PC-3 (cell line): Measurements from ENCODE around the gene SIT1. TPM values are rescaled to one million over a fixed set of nuclear protein-coding genes. Genes with fewer than 3 reads are reported as not detected.

Experiments
- ATAC-seq: fragments of 200-7000 bp; cut with Tn5 transposase; 2 replicates; pipeline ENCODE4 v1.9.1; 2020; ENCODE audit warnings: mild to moderate bottlenecking, moderate library complexity
- BruUV-seq: library from RNA; stranded (reverse); fragments of 400-500 nt; replicated peaks from 2 replicates; lab custom pipeline; 2021; lab: Mats Ljungman, UMichigan
- CTCF ChIA-PET: fragments of 300-600 bp; sonication (Branson Sonifier 250); formaldehyde crosslinking; loops from one replicate; lab custom pipeline; 2022; ENCODE audit warnings: antibody characterized with exemption; lab: Charles Lee
- POLR2A ChIA-PET: fragments of 300-600 bp; sonication (Branson Sonifier 250); formaldehyde crosslinking; loops from one replicate; lab custom pipeline; 2022; ENCODE audit warnings: antibody characterized with exemption; ENCODE audit not compliant: unreplicated experiment; lab: Charles Lee
- DNase-seq: peaks from one replicate; pipeline ENCODE4 v3.0.0-alpha.2; 2015
- H2AFZ ChIP-seq: fragments of 300-600 bp; sonication (generic); 2 replicates; pipeline ENCODE4 v1.6.0; 2016; ENCODE audit warnings: antibody characterized with exemption, low read length
- H3F3A ChIP-seq: fragments of 300-600 bp; sonication (generic); one replicate; pipeline ENCODE4 v1.6.0; 2017; ENCODE audit warnings: antibody characterized with exemption, low read length, control low read depth, mild to moderate bottlenecking; ENCODE audit not compliant: unreplicated experiment
- H3K27ac ChIP-seq: fragments of 300-600 bp; sonication (generic); 2 replicates; pipeline ENCODE4 v1.5.1; 2016; ENCODE audit warnings: mild to moderate bottlenecking, low read length
- H3K27me3 ChIP-seq: fragments of 300-600 bp; sonication (generic); 2 replicates; pipeline ENCODE4 v1.6.1; 2016; ENCODE audit warnings: low read length, mixed read lengths
- H3K36me3 ChIP-seq: fragments of 300-600 bp; sonication (generic); 2 replicates; pipeline ENCODE4 v1.6.1; 2016; ENCODE audit warnings: low read depth, mixed run types, low read length, mixed read lengths
- H3K4me1 ChIP-seq: fragments of 300-600 bp; sonication (generic); 2 replicates; pipeline ENCODE4 v1.5.1; 2016; ENCODE audit warnings: low read length; ENCODE audit not compliant: insufficient read depth
- H3K4me2 ChIP-seq: fragments of 300-600 bp; sonication (generic); 2 replicates; pipeline ENCODE4 v1.6.0; 2016; ENCODE audit warnings: low read length
- H3K4me3 ChIP-seq: fragments of 300-600 bp; sonication (generic); 2 replicates; pipeline ENCODE4 v1.5.1; 2016; ENCODE audit warnings: mild to moderate bottlenecking, low read length, mixed read lengths
- H3K79me2 ChIP-seq: fragments of 300-600 bp; sonication (generic); 2 replicates; pipeline ENCODE4 v1.6.1; 2017; ENCODE audit warnings: low read length, mixed read lengths
- H3K9ac ChIP-seq: fragments of 300-600 bp; sonication (generic); 2 replicates; pipeline ENCODE4 v1.6.0; 2016; ENCODE audit warnings: mild to moderate bottlenecking, low read length
- H3K9me2 ChIP-seq: fragments of 300-600 bp; sonication (generic); replicated peaks from 2 replicates; pipeline ENCODE4 v1.6.1; 2016; ENCODE audit warnings: mixed run types, low read length, mixed read lengths
- H3K9me3 ChIP-seq: fragments of 300-600 bp; sonication (generic); 2 replicates; pipeline ENCODE4 v1.6.1; 2016; ENCODE audit warnings: low read length, mixed read lengths
- H4K20me1 ChIP-seq: fragments of 300-600 bp; sonication (generic); 2 replicates; pipeline ENCODE4 v1.6.1; 2016; ENCODE audit warnings: low read length, mixed read lengths
- EZH2 ChIP-seq: fragments of 300-600 bp; sonication (generic); IDR thresholded peaks from one replicate; pipeline ENCODE4 v1.6.1; 2017; ENCODE audit warnings: antibody characterized with exemption, mild to moderate bottlenecking, low read length; ENCODE audit not compliant: unreplicated experiment
- EZH2phosphoT487 ChIP-seq: fragments of 300-600 bp; sonication (generic); IDR thresholded peaks from 2 replicates; pipeline ENCODE4 v1.6.1; 2018; ENCODE audit warnings: mild to moderate bottlenecking, antibody characterized with exemption, low read length, borderline replicate concordance
- intact Hi-C: fragments of 100-400 bp; cut with micrococcal nuclease; formaldehyde crosslinking; loops from 2 replicates; pipeline ENCODE4 v1.9.0; 2023
- total RNA-seq: library from RNA; depleted of rRNA; stranded (reverse); fragments of >200 nt; gene quantifications from 2 replicates; pipeline ENCODE4 v1.2.3, GENCODE V29; 2014
- TF ChIP-seq, protein P1 (sequence below): fragments of 300-600 bp; sonication (generic); conservative IDR thresholded peaks from 2 replicates; pipeline ENCODE4 v1.5.1; 2017; ENCODE audit warnings: antibody characterized with exemption, low read depth, mild to moderate bottlenecking, low read length

The SIT1 gene
- total RNA-seq, 1 experiment from 2014 or later, result not detected

DNA sequence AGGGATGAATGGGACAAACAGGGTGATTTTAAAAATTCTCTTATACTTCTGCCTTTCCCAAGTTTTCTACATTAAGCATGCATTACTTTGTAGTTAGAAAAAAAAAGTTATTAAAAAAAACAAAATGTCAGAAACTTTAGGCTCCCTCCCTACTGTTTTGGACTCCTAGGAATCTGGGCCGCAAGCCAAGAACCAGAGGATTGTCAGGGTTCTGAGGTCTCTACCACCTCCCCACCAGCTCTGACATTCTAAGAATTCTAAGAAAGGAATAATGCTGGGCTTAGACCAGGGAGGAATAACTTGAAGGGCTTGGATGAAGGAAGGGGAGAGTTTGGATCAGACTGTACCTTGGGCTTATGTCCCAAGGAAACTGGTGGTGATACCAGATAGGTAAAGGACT lies 15.3 kb upstream of the SIT1 start:
- H3K4me2 ChIP-seq, result no peak overlapping the region
- no peak overlapping the region for H3K27ac ChIP-seq
- H3K79me2 ChIP-seq, result peaks cover 16% of the 10 kb centered on the region

DNA sequence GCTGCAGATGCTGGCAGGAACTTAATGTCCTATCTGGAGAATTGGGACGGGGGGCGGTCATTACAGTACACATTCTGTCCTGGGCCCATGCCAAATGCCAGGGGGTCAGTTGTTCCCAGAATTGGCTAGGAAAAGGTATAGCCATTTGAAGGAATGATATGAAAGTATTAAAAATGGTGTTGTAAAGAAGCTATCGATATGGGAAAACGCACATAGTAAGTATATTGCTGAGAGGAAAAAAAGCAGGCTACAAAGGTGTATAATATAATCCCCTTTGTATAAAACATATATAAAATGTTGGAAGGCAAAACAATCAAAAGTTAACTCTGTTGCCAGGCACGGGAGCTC lies 14.7 kb upstream of the SIT1 start:
- intact Hi-C loops, result no loop called here
- H3K27me3 ChIP-seq, result no peaks in the 10 kb centered on the region
- BruUV-seq, result no TSS peak
- ATAC-seq, result no peak
- ChIA-PET POLR2A (no interaction called here), CTCF (interaction anchor here (1.7 kb wide), 1 partner anchor 63 kb away, joined by 6 read pairs; no protein-coding TSS in a partner anchor)
- peak overlapping the region; percentile 67 for H3K4me3 ChIP-seq
- H3K4me2 ChIP-seq, result peak overlapping the region; percentile 97
- peak overlapping the region; percentile 57; the same call in 1 of the 2 replicates for H3K27ac ChIP-seq
- peaks cover 22% of the 10 kb centered on the region for H3K79me2 ChIP-seq
- H4K20me1 ChIP-seq, result no peaks in the 10 kb centered on the region
- H3K9me2 ChIP-seq, result no peaks in the 10 kb centered on the region
- peaks cover 15% of the 10 kb centered on the region for H3K36me3 ChIP-seq
- H3K9ac ChIP-seq, result peak overlapping the region; percentile 73
- H3K4me1 ChIP-seq, result peaks cover 37% of the 10 kb centered on the region
- H3F3A ChIP-seq, result no peaks in the 10 kb centered on the region
- H2AFZ ChIP-seq, result peak overlapping the region; percentile 91
- no peaks in the 10 kb centered on the region for H3K9me3 ChIP-seq
- DNase-seq, result no peak
- TF ChIP-seq EZH2, result no peak
- TF ChIP-seq, protein P1, sequence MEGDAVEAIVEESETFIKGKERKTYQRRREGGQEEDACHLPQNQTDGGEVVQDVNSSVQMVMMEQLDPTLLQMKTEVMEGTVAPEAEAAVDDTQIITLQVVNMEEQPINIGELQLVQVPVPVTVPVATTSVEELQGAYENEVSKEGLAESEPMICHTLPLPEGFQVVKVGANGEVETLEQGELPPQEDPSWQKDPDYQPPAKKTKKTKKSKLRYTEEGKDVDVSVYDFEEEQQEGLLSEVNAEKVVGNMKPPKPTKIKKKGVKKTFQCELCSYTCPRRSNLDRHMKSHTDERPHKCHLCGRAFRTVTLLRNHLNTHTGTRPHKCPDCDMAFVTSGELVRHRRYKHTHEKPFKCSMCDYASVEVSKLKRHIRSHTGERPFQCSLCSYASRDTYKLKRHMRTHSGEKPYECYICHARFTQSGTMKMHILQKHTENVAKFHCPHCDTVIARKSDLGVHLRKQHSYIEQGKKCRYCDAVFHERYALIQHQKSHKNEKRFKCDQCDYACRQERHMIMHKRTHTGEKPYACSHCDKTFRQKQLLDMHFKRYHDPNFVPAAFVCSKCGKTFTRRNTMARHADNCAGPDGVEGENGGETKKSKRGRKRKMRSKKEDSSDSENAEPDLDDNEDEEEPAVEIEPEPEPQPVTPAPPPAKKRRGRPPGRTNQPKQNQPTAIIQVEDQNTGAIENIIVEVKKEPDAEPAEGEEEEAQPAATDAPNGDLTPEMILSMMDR, result no peak

More for the DNA sequence above, 15.3 kb upstream of the SIT1 start:
- TF ChIP-seq, protein P1, result no peak
- no peak for TF ChIP-seq EZH2
- no peak for TF ChIP-seq EZH2phosphoT487
- ChIA-PET CTCF (no interaction called here), POLR2A (no interaction called here)
- Histone ChIP-seq H3K27me3 (no peaks in the 10 kb centered on the region), H2AFZ (no peak overlapping the region), H4K20me1 (no peaks in the 10 kb centered on the region), H3K9me3 (no peaks in the 10 kb centered on the region), H3K36me3 (peaks cover 9% of the 10 kb centered on the region), H3K9me2 (no peaks in the 10 kb centered on the region), H3K9ac (no peak overlapping the region), H3K4me3 (no peak overlapping the region), H3K4me1 (peaks cover 35% of the 10 kb centered on the region), H3F3A (no peaks in the 10 kb centered on the region)
- DNase-seq (no peak), ATAC-seq (no peak)
- intact Hi-C loops, result no loop called here
- no TSS peak for BruUV-seq

DNA sequence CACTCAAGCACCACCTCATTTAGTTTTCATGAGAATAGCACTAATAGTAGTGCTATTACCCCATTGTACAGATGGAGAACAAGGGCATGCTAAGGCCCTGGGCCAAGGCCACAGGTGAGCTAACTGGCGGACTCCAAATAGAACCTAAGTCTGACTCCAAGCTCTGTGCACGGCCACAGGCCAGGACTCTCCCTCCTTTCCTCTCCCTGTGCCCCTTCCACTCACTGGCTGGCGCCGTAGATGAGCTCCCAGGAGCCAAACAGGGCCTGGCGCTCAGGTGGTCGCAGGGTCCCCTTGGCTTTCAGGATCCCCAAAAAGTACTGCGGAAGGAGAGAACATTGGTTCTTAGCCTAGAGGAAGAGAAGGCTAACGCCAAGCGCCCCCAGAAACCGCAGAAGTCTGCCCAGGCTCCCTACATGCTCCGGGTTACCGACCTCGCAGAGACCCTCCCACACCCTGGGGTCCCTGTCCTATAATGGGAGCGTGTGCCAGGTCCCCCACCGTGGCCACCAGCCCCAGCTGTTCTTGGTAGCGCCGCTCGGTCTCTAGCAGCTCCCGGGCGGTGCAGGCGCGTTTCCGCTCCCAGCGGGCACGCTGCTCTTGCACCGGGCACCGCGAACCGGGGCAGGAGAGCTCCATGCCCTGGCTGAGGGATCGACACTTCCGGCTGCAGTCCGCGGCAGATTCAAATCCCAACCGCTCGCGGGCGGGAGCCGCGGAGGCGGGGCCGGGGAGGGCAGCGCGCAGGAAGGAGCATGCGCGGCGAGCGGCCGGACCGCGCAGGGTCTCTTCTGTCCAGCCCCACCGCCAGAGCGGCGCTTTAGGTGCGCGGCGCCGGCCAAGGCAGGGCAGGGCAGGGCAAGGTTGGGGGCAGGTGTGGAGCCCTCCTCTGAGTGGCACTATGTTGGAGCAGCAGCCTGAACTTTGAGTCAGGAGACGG lies 14.1 kb upstream of the SIT1 start, which contains the start of gene ARHGEF39:
Gene ARHGEF39, minus strand, starts transcription at position 665 of the 940 bp plus-strand sequence. Its CDS starts 26 bp downstream, at position 639.
- DNase-seq (peak; percentile 81), ATAC-seq (peak; percentile 78)
- Histone ChIP-seq H3K4me3 (peak within 1 kb of the TSS; percentile 67), H2AFZ (peak within 1 kb of the TSS; percentile 91), H3K9ac (peak within 1 kb of the TSS; percentile 73), H3K9me3 (no peaks in the 10 kb centered on the region), H3K4me2 (peak within 1 kb of the TSS; percentile 97), H4K20me1 (no peaks in the 10 kb centered on the region), H3K9me2 (no peaks in the 10 kb centered on the region), H3K27me3 (no peaks in the 10 kb centered on the region), H3K36me3 (peaks cover 20% of the 10 kb centered on the region), H3K79me2 (peaks cover 28% of the 10 kb centered on the region), H3F3A (no peaks in the 10 kb centered on the region), H3K4me1 (peaks cover 44% of the 10 kb centered on the region), H3K27ac (peak within 1 kb of the TSS; percentile 57)
- CTCF ChIA-PET, result interaction anchor here (0.5 to 1.7 kb wide), 3 partner anchors 17 to 63 kb away, joined by 5 to 9 read pairs (median 6); no protein-coding TSS in a partner anchor
- TSS peak; percentile 60 for BruUV-seq
- intact Hi-C loops, result no loop called here
- POLR2A ChIA-PET, result interaction anchor here (0.6 kb wide), 1 partner anchor 66 kb away, joined by 5 read pairs; no protein-coding TSS in a partner anchor
- TF ChIP-seq, protein P1, result peak; percentile 51; the same call in 1 of the 2 replicates
- TF ChIP-seq EZH2, result no peak
